ENCODE measurements around the gene STIM2.

The STIM2 gene

GRCh38 chr4:26985873-26986272, 125.2 kb downstream of the STIM2 start:
- H3K4me3 Mint-ChIP-seq = no peak overlapping the region
- peak in 1 of 2 donors; percentile 25 for DNase-seq (ENCODE audit: low spot score in 2 of 2)
- peak overlapping the region; percentile 28 for H3K27ac Mint-ChIP-seq
- peaks cover 6% of the 10 kb centered on the region for H3K9me3 Mint-ChIP-seq
- H3K27me3 Mint-ChIP-seq = no peaks in the 10 kb centered on the region
- ATAC-seq (ENCODE audit: low read depth) = peak; percentile 99
- peaks cover 24% of the 10 kb centered on the region for H3K4me1 Mint-ChIP-seq
- H3K36me3 Mint-ChIP-seq = peaks cover 28% of the 10 kb centered on the region

GRCh38 chr4:26987191-26987590, 126.5 kb downstream of the STIM2 start:
- Mint-ChIP-seq H3K27me3 (no peaks in the 10 kb centered on the region), H3K27ac (peak overlapping the region; percentile 85), H3K4me3 (no peak overlapping the region), H3K9me3 (peaks cover 9% of the 10 kb centered on the region), H3K4me1 (peaks cover 32% of the 10 kb centered on the region), H3K36me3 (peaks cover 29% of the 10 kb centered on the region)
- no peak for ATAC-seq (ENCODE audit: low read depth)
- no peak for DNase-seq (ENCODE audit: low spot score in 2 of 2)

- ATAC-seq (ENCODE audit: low read depth) = no peak
- H3K4me3 Mint-ChIP-seq = peak overlapping the region; percentile 18
Observed at GRCh38 chr4:26991057-26991456, 130.4 kb downstream of the STIM2 start.

GRCh38 chr4:26992657-26993361, 132.2 kb downstream of the STIM2 start:
- Mint-ChIP-seq H3K36me3 (peaks cover 26% of the 10 kb centered on the region), H3K4me3 (no peak overlapping the region), H3K4me1 (peaks cover 19% of the 10 kb centered on the region), H3K27me3 (no peaks in the 10 kb centered on the region), H3K9me3 (peaks cover 11% of the 10 kb centered on the region), H3K27ac (no peak overlapping the region)
- DNase-seq (ENCODE audit: low spot score in 2 of 2) (peak; percentile 44 to 73), ATAC-seq (ENCODE audit: low read depth) (peak; percentile 80)

More at GRCh38 chr4:26991057-26991456, 130.4 kb downstream of the STIM2 start:
- peaks cover 28% of the 10 kb centered on the region for H3K36me3 Mint-ChIP-seq
- no peak overlapping the region for H3K27ac Mint-ChIP-seq
- no peak for DNase-seq (ENCODE audit: low spot score in 2 of 2)
- H3K9me3 Mint-ChIP-seq = peaks cover 11% of the 10 kb centered on the region
- H3K27me3 Mint-ChIP-seq = no peaks in the 10 kb centered on the region
- peaks cover 29% of the 10 kb centered on the region for H3K4me1 Mint-ChIP-seq

GRCh38 chr4:26993539-26993938, 132.9 kb downstream of the STIM2 start:
- peaks cover 22% of the 10 kb centered on the region for H3K36me3 Mint-ChIP-seq
- H3K27me3 Mint-ChIP-seq = no peaks in the 10 kb centered on the region

GRCh38 chr4:26993967-26994366, 133.3 kb downstream of the STIM2 start:
- H3K27me3 Mint-ChIP-seq = no peaks in the 10 kb centered on the region
- H3K27ac Mint-ChIP-seq = no peak overlapping the region
- peaks cover 16% of the 10 kb centered on the region for H3K4me1 Mint-ChIP-seq
- H3K9me3 Mint-ChIP-seq = peaks cover 11% of the 10 kb centered on the region
- H3K36me3 Mint-ChIP-seq = peaks cover 22% of the 10 kb centered on the region
- no peak for DNase-seq (ENCODE audit: low spot score in 2 of 2)
- ATAC-seq (ENCODE audit: low read depth) = no peak
- H3K4me3 Mint-ChIP-seq = no peak overlapping the region

More at GRCh38 chr4:26993539-26993938, 132.9 kb downstream of the STIM2 start:
- Mint-ChIP-seq H3K4me1 (peaks cover 16% of the 10 kb centered on the region), H3K9me3 (peaks cover 11% of the 10 kb centered on the region), H3K27ac (no peak overlapping the region), H3K4me3 (no peak overlapping the region)
- DNase-seq (ENCODE audit: low spot score in 2 of 2) = no peak
- no peak for ATAC-seq (ENCODE audit: low read depth)

- Mint-ChIP-seq H3K36me3 (peaks cover 16% of the 10 kb centered on the region), H3K9me3 (peaks cover 10% of the 10 kb centered on the region), H3K4me3 (no peak overlapping the region), H3K4me1 (peaks cover 15% of the 10 kb centered on the region), H3K27ac (no peak overlapping the region), H3K27me3 (no peaks in the 10 kb centered on the region)
- DNase-seq (ENCODE audit: low spot score in 2 of 2) (no peak), ATAC-seq (ENCODE audit: low read depth) (no peak)
Observed at GRCh38 chr4:26995316-26995715, 134.7 kb downstream of the STIM2 start.

GRCh38 chr4:26996745-26997144, 136.1 kb downstream of the STIM2 start:
- no peak overlapping the region for H3K4me3 Mint-ChIP-seq
- no peak for DNase-seq (ENCODE audit: low spot score in 2 of 2)
- ATAC-seq (ENCODE audit: low read depth) = no peak
- peaks cover 10% of the 10 kb centered on the region for H3K36me3 Mint-ChIP-seq
- H3K27ac Mint-ChIP-seq = no peak overlapping the region
- peaks cover 1% of the 10 kb centered on the region for H3K9me3 Mint-ChIP-seq
- peaks cover 5% of the 10 kb centered on the region for H3K4me1 Mint-ChIP-seq
- no peaks in the 10 kb centered on the region for H3K27me3 Mint-ChIP-seq

- Mint-ChIP-seq H3K36me3 (peaks cover 19% of the 10 kb centered on the region), H3K27ac (no peak overlapping the region), H3K4me1 (peaks cover 19% of the 10 kb centered on the region), H3K27me3 (no peaks in the 10 kb centered on the region), H3K9me3 (peaks cover 1% of the 10 kb centered on the region), H3K4me3 (no peak overlapping the region)
- DNase-seq (ENCODE audit: low spot score in 2 of 2) (no peak), ATAC-seq (ENCODE audit: low read depth) (no peak)
Observed at GRCh38 chr4:26999689-27000088, 139.0 kb downstream of the STIM2 start.

- DNase-seq (ENCODE audit: low spot score in 2 of 2) = no peak
- ATAC-seq (ENCODE audit: low read depth) = no peak
- H3K4me1 Mint-ChIP-seq = peaks cover 19% of the 10 kb centered on the region
- no peak overlapping the region for H3K4me3 Mint-ChIP-seq
- H3K27ac Mint-ChIP-seq = no peak overlapping the region
- no peaks in the 10 kb centered on the region for H3K9me3 Mint-ChIP-seq
- no peaks in the 10 kb centered on the region for H3K27me3 Mint-ChIP-seq
- peaks cover 19% of the 10 kb centered on the region for H3K36me3 Mint-ChIP-seq
Observed at GRCh38 chr4:27000122-27000521, 139.5 kb downstream of the STIM2 start.

- H3K27me3 Mint-ChIP-seq = no peaks in the 10 kb centered on the region
- peaks cover 16% of the 10 kb centered on the region for H3K4me1 Mint-ChIP-seq
- ATAC-seq (ENCODE audit: low read depth) (peak; percentile 96), DNase-seq (ENCODE audit: low spot score in 2 of 2) (peak in 1 of 2 donors; percentile 33)
- H3K27ac Mint-ChIP-seq = no peak overlapping the region
- no peak overlapping the region for H3K4me3 Mint-ChIP-seq
- H3K9me3 Mint-ChIP-seq = no peaks in the 10 kb centered on the region
- H3K36me3 Mint-ChIP-seq = peaks cover 17% of the 10 kb centered on the region
Observed at GRCh38 chr4:27000820-27001219, 140.2 kb downstream of the STIM2 start.

GRCh38 chr4:27001398-27002164, 140.9 kb downstream of the STIM2 start:
- ATAC-seq (ENCODE audit: low read depth) (peak; percentile 29), DNase-seq (ENCODE audit: low spot score in 2 of 2) (no peak)
- peaks cover 17% of the 10 kb centered on the region for H3K36me3 Mint-ChIP-seq
- H3K4me1 Mint-ChIP-seq = peaks cover 20% of the 10 kb centered on the region
- H3K4me3 Mint-ChIP-seq = no peak overlapping the region
- H3K9me3 Mint-ChIP-seq = no peaks in the 10 kb centered on the region
- H3K27me3 Mint-ChIP-seq = no peaks in the 10 kb centered on the region
- H3K27ac Mint-ChIP-seq = peak overlapping the region; percentile 35

GRCh38 chr4:27003642-27004113, 143.0 kb downstream of the STIM2 start:
- no peak for ATAC-seq (ENCODE audit: low read depth)
- no peak for DNase-seq (ENCODE audit: low spot score in 2 of 2)
- Mint-ChIP-seq H3K4me1 (peaks cover 20% of the 10 kb centered on the region), H3K9me3 (no peaks in the 10 kb centered on the region), H3K27ac (peak overlapping the region; percentile 81), H3K27me3 (no peaks in the 10 kb centered on the region), H3K36me3 (peaks cover 15% of the 10 kb centered on the region), H3K4me3 (peak overlapping the region; percentile 8)

GRCh38 chr4:27005501-27005900, 144.9 kb downstream of the STIM2 start:
- Mint-ChIP-seq H3K4me3 (no peak overlapping the region), H3K27ac (no peak overlapping the region), H3K27me3 (no peaks in the 10 kb centered on the region), H3K9me3 (no peaks in the 10 kb centered on the region), H3K4me1 (peaks cover 20% of the 10 kb centered on the region), H3K36me3 (peaks cover 17% of the 10 kb centered on the region)
- DNase-seq (ENCODE audit: low spot score in 2 of 2) (no peak), ATAC-seq (ENCODE audit: low read depth) (no peak)

Data from memory B cell (primary cell).